Lower leg skin (tissue), 4 donors: Measurements from ENCODE around the gene TMEM163. TPM values are rescaled to one million over a fixed set of nuclear protein-coding genes. Genes with fewer than 3 reads are reported as not detected.

Experiments
- DNase-seq, 2 donors: peaks; one replicate each; pipeline ENCODE4 v3.0.0-alpha.2; 2019; ENCODE audit warnings: low spot score in 2 of 2
- H3K4me3 ChIP-seq: fragments of 200-600 bp; sonication (generic); 2 replicates; pipeline ENCODE4 v1.5.1; 2017; ENCODE audit warnings: mild to moderate bottlenecking, low read depth; ENCODE audit not compliant: poor library complexity, severe bottlenecking
- POLR2A ChIP-seq, 2 donors: fragments of 450-650 bp; IDR thresholded peaks; one replicate each; pipeline ENCODE4 v1.6.1; 2016 to 2017; ENCODE audit warnings: antibody characterized with exemption in 2 of 2, mild to moderate bottlenecking in 1 of 2, moderate library complexity in 1 of 2
- WGBS, 2 donors: methylation state at CpG; one replicate each; pipeline ENCODE4 v1.1.5; 2018; 5-methylcytosine and 5-hydroxymethylcytosine counted together
- intact Hi-C: fragments of 100-400 bp; cut with DNase I; formaldehyde crosslinking; loops from one replicate; pipeline ENCODE4 v1.15.0; 2023; ENCODE audit warnings: low total_unique reads
- total RNA-seq, 4 donors: library from RNA; depleted of rRNA; stranded (reverse); fragments of >200 nt; gene quantifications; one replicate each; pipeline ENCODE4 v1.1.0, GENCODE V29; 2016
- TF ChIP-seq, protein P1 (sequence below), 3 donors: fragments of 450-650 bp; IDR thresholded peaks; one replicate each; pipeline ENCODE4 v1.5.1; 2016; ENCODE audit warnings: antibody characterized with exemption in 3 of 3, mild to moderate bottlenecking in 3 of 3, moderate library complexity in 2 of 3

The TMEM163 gene
- total RNA-seq, 4 donors from 2014 or later: 0.19 to 0.46 TPM; not detected in 2

DNA sequence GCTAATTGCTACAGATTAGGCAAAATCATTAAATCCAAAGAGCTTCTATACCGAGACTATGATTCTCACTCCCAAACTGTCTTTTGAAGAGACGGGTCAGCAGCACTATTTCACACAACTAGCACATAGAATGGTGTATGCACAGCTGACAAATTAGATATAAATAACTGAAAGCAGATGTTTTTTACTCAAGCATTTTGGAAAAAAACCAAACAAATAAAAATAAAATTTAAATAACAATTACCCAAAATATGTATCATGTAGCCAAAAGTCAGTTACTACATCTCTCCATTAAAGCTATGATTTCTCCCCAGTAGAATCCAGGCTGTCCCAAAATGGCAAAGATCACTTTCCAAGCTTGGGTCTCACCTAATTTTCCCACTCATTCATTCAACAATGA is 107.9 kb downstream of the TMEM163 start:
- 78 to 80% methylated on average over 2 of the region's 2 CpGs for WGBS, 2 donors

DNA sequence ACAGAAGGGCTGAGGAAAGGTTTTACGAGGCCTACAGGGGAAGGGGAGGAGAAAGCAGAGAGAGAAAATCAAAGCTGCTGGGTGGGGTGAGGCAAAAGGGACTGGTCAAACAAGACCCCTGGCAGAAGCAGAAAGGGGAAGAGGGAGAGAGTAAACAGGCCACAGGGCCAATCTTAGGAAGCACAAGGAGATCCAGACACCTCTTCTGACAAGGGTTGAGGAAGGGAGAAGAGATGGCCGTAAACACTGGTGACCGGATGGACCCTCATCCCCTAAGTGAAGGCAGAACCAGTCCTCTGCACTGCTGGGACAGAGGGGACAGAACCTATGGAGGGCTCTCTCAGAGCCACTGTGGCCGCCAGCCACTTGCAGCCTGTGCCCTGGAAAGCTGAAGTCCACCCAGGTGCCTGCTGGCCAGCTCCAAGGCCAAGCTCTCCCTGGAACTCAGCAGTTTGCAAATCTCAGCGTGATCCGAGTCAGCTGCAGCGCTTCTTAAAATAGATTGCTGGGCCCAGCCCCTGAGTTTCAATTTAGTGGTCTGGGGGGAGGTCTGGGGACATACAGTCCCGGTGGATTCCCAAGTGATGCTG is 108.8 kb downstream of the TMEM163 start:
- intact Hi-C loops: no loop called here
- DNase-seq: no peak
- 77 to 84% methylated on average over 8 of the region's 8 CpGs for whole genome bisulfite sequencing, 2 donors
- H3K4me3 ChIP-seq: no peak overlapping the region
- no peak for TF ChIP-seq POLR2A (IDR thresholded peaks at IDR 0.05)
- TF ChIP-seq, protein P1, sequence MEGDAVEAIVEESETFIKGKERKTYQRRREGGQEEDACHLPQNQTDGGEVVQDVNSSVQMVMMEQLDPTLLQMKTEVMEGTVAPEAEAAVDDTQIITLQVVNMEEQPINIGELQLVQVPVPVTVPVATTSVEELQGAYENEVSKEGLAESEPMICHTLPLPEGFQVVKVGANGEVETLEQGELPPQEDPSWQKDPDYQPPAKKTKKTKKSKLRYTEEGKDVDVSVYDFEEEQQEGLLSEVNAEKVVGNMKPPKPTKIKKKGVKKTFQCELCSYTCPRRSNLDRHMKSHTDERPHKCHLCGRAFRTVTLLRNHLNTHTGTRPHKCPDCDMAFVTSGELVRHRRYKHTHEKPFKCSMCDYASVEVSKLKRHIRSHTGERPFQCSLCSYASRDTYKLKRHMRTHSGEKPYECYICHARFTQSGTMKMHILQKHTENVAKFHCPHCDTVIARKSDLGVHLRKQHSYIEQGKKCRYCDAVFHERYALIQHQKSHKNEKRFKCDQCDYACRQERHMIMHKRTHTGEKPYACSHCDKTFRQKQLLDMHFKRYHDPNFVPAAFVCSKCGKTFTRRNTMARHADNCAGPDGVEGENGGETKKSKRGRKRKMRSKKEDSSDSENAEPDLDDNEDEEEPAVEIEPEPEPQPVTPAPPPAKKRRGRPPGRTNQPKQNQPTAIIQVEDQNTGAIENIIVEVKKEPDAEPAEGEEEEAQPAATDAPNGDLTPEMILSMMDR (IDR thresholded peaks at IDR 0.05): no peak

More for the DNA sequence above, 107.9 kb downstream of the TMEM163 start:
- intact Hi-C loops: no loop called here
- no peak for TF ChIP-seq POLR2A (IDR thresholded peaks at IDR 0.05)
- TF ChIP-seq, protein P1 (IDR thresholded peaks at IDR 0.05): no peak
- DNase-seq: no peak
- no peak overlapping the region for H3K4me3 ChIP-seq

DNA sequence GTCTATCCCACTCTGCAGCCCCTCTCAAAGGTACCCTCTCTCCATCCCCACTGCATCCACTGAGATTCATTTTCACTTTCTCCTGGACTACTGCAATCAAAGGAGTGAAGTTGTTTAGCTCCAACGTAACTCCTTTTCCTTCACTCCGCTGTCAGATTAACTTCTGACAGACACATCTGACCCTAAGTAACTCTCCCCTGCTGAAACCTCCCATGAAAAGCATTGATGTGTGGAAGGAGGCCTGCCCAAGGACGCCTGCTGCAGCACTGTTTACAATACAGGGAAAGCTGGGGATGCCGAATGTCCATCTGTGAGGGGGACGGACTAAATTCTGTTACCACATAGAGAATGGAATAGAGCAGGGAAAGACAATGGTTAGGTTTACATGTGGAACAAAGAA is 114.8 kb downstream of the TMEM163 start:
- TF ChIP-seq, protein P1 (IDR thresholded peaks at IDR 0.05): no peak
- TF ChIP-seq POLR2A (IDR thresholded peaks at IDR 0.05): no peak
- no peak overlapping the region for H3K4me3 ChIP-seq
- intact Hi-C loops: no loop called here
- no peak for DNase-seq
- 62 to 65% methylated on average over 5 of the region's 5 CpGs for WGBS, 2 donors

DNA sequence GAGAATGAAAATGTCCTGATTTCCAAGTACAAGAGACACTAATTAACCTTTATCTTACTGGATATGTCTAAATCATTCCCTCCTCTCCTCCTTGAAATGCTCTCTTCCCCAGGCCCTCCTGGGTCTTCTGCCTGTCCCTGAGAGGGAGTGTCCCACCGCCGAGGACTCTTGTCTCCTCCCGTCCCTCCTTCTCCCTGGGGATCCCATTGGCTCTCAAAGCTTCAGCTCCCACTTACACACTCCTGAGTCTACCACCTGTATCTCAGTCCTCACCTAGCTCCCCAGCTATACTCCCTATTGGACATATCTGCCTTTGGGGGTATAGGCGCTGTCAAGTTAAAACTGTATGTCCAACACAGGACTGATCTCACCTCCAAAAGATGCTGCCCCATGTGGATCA is 116.1 kb downstream of the TMEM163 start:
- no peak for TF ChIP-seq POLR2A (IDR thresholded peaks at IDR 0.05)
- intact Hi-C loops: no loop called here
- H3K4me3 ChIP-seq: no peak overlapping the region
- DNase-seq: no peak
- WGBS, 2 donors: 81 to 91% methylated on average over 4 of the region's 4 CpGs

DNA sequence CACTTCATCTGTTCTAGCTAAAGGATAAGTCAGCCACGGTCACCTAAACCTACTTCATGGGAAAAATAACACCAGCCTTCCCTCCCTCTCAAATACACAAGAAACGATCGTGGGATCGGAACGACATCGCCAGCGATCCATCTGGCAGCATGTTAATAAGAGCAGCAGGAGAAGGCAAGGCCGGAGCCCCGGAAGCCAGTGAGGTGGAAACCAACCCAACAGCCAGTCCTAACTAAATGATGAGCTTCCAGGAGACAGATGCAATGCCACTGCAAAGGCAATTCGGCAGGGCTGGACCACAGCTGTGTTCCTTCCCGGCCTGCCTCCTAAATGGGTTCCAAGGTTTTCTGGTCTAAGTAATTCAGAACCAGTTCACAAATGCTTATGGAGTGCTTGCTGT is 117.5 kb downstream of the TMEM163 start:
- H3K4me3 ChIP-seq: no peak overlapping the region
- WGBS, 2 donors: 88 to 93% methylated on average over 11 of the region's 11 CpGs
- DNase-seq: no peak
- no peak for TF ChIP-seq POLR2A (IDR thresholded peaks at IDR 0.05)
- TF ChIP-seq, protein P1 (IDR thresholded peaks at IDR 0.05): no peak
- intact Hi-C loops: no loop called here

DNA sequence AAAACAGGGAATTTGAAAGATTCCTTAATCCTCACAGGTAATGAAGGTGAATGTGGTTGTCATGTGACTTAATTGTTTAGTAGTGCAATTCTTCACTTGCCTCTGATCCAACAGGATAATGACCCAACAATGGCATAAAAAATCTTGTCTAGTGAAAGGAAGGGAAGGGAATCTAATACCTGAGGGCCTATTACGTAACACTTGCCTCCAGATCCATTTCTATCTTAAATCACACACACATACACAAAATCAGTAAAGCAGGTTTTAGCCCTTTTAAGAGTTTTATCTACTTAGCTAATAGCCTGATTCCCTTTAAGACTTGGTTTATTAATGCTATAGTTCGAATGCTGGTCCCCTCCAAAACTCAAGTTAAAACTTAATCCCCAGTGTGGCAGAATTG is 118.6 kb downstream of the TMEM163 start:
- WGBS, 2 donors: 73 to 80% methylated on average over 2 of the region's 2 CpGs
- TF ChIP-seq, protein P1 (IDR thresholded peaks at IDR 0.05): no peak
- TF ChIP-seq POLR2A (IDR thresholded peaks at IDR 0.05): no peak
- intact Hi-C loops: no loop called here
- DNase-seq: no peak
- no peak overlapping the region for H3K4me3 ChIP-seq
